Stimulated activated CD8-positive, alpha-beta memory T cell treated with anti-CD3 and anti-CD28 coated beads, Interleukin-15, amount 100 ng/mL, for 48 hours (primary cell): ENCODE measurements around the gene KCNJ10.
"Not testable (repeated sequence)": the region's sequence is repeated elsewhere in the genome, so short reads cannot be mapped to it uniquely, and the experiment has no call there.

Source experiments
- DNase-seq, 2 donors: peaks; one replicate each; pipeline ENCODE4 v3.0.0-alpha.2; 2020; ENCODE audit warnings: low read depth in 2 of 2

The KCNJ10 gene

GRCh38 chr1:160069460-160070231 lies at the start of gene KCNJ10:
TSS of gene KCNJ10 (minus strand) at chr1:160070160. CDS start at chr1:160042532, 27,628 bp downstream.
- DNase-seq: no peak

GRCh38 chr1:160118928-160119327 lies 49.0 kb upstream of the KCNJ10 start:
- no peak for DNase-seq

GRCh38 chr1:160117709-160118183 lies 47.8 kb upstream of the KCNJ10 start:
- DNase-seq: no peak

- DNase-seq: no peak
Measured at GRCh38 chr1:160117300-160117699, 47.3 kb upstream of the KCNJ10 start.

GRCh38 chr1:160116283-160117147 lies 46.6 kb upstream of the KCNJ10 start:
- DNase-seq: no peak

GRCh38 chr1:160115545-160116282 lies 45.8 kb upstream of the KCNJ10 start, which contains the start of gene ATP1A2:
TSS of gene ATP1A2 (plus strand) at chr1:160115759. CDS start at chr1:160115862, 103 bp downstream.
- DNase-seq: no peak

GRCh38 chr1:160114085-160114484 lies 44.1 kb upstream of the KCNJ10 start:
- no peak for DNase-seq

GRCh38 chr1:160113407-160113806 lies 43.4 kb upstream of the KCNJ10 start:
- DNase-seq: no peak

- DNase-seq: no peak
Measured at GRCh38 chr1:160112357-160112756, 42.4 kb upstream of the KCNJ10 start.

- DNase-seq: not testable (repeated sequence)
Measured at GRCh38 chr1:160111462-160111861, 41.5 kb upstream of the KCNJ10 start.

- no peak for DNase-seq
Measured at GRCh38 chr1:160109686-160110085, 39.7 kb upstream of the KCNJ10 start.

- DNase-seq: no peak
Measured at GRCh38 chr1:160108888-160109662, 39.1 kb upstream of the KCNJ10 start.

- no peak for DNase-seq
Measured at GRCh38 chr1:160107512-160107911, 37.6 kb upstream of the KCNJ10 start.

- DNase-seq: no peak
Measured at GRCh38 chr1:160105155-160105554, 35.2 kb upstream of the KCNJ10 start.

- no peak for DNase-seq
Measured at GRCh38 chr1:160104486-160104885, 34.5 kb upstream of the KCNJ10 start.

- DNase-seq: no peak
Measured at GRCh38 chr1:160103658-160104408, 33.9 kb upstream of the KCNJ10 start.

GRCh38 chr1:160101717-160102522 lies 32.0 kb upstream of the KCNJ10 start:
- DNase-seq: no peak

- peak; percentile 57 to 59 for DNase-seq
Measured at GRCh38 chr1:160101037-160101716, 31.2 kb upstream of the KCNJ10 start.
